IPS-18a (cell line): ENCODE data around the gene COL9A3.

Source experiments
- H3K27ac ChIP-seq: one replicate; pipeline ENCODE4 v1.5.1; 2013; ENCODE audit warnings: low read length
- H3K27me3 ChIP-seq: one replicate; pipeline ENCODE4 v1.6.1; 2013; ENCODE audit warnings: mild to moderate bottlenecking, low read length; ENCODE audit not compliant: control insufficient read depth, insufficient read depth
- H3K36me3 ChIP-seq: one replicate; pipeline ENCODE4 v1.6.1; 2013; ENCODE audit warnings: low read depth, low read length; ENCODE audit not compliant: control insufficient read depth
- H3K4me1 ChIP-seq: one replicate; pipeline ENCODE4 v1.6.1; 2013; ENCODE audit warnings: low read depth, low read length; ENCODE audit not compliant: control insufficient read depth
- H3K4me3 ChIP-seq: one replicate; pipeline ENCODE4 v1.5.1; 2013; ENCODE audit warnings: low read length
- H3K9ac ChIP-seq: one replicate; pipeline ENCODE4 v1.6.1; 2013; ENCODE audit warnings: mild to moderate bottlenecking, low read length, moderate library complexity
- H3K9me3 ChIP-seq: one replicate; pipeline ENCODE4 v1.6.1; 2013; ENCODE audit warnings: low read depth, low read length; ENCODE audit not compliant: control insufficient read depth

The COL9A3 gene

GRCh38 chr20:62824476-62825332 is 7.9 kb downstream of the COL9A3 start:
- Histone ChIP-seq H3K9ac (no peak overlapping the region), H3K9me3 (no peaks in the 10 kb centered on the region), H3K27me3 (no peaks in the 10 kb centered on the region), H3K4me3 (no peak overlapping the region), H3K36me3 (peaks cover 5% of the 10 kb centered on the region), H3K27ac (no peak overlapping the region), H3K4me1 (peaks cover 14% of the 10 kb centered on the region)

- H3K4me1 ChIP-seq = peaks cover 14% of the 10 kb centered on the region
- H3K4me3 ChIP-seq = no peak overlapping the region
- no peak overlapping the region for H3K27ac ChIP-seq
- H3K9ac ChIP-seq = no peak overlapping the region
- H3K9me3 ChIP-seq = no peaks in the 10 kb centered on the region
- no peaks in the 10 kb centered on the region for H3K27me3 ChIP-seq
- peaks cover 5% of the 10 kb centered on the region for H3K36me3 ChIP-seq
Observed at GRCh38 chr20:62825333-62825985, 8.6 kb downstream of the COL9A3 start.

GRCh38 chr20:62825986-62826645 is 9.3 kb downstream of the COL9A3 start:
- peaks cover 14% of the 10 kb centered on the region for H3K4me1 ChIP-seq
- no peak overlapping the region for H3K4me3 ChIP-seq
- no peaks in the 10 kb centered on the region for H3K27me3 ChIP-seq
- H3K9me3 ChIP-seq = no peaks in the 10 kb centered on the region
- no peak overlapping the region for H3K27ac ChIP-seq
- no peak overlapping the region for H3K9ac ChIP-seq
- peaks cover 5% of the 10 kb centered on the region for H3K36me3 ChIP-seq

DNA sequence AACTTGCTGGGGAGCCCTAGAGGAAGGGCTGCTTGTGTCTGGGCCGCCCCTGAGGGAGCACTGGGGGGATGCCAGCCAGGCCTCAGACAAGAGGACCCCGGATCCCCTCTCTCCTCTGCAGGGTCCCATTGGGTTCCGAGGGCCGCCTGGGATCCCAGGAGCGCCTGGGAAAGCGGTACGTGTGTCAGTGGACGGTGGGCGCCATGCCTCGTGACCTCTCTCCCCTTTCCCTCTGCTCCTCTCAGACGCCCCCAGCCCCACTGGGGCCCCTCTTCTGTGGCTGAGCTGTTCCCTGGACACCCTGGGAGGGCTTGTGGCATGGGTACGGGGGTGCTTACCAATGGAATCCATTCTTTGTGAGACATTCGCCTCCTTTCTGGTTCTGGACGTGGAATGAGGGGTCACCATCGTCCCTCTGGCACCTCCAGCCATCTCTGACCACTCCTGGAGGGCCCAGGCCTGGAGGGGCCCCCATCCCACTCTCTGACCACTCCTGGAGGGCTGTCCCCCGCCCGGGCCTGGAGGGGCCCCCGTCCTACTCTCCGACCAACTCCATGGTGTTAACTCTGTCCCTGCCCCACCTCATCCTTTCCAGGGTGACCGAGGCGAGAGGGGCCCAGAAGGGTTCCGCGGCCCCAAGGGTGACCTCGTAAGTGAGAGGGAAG is 9.9 kb downstream of the COL9A3 start:
- Histone ChIP-seq H3K27ac (no peak overlapping the region), H3K4me1 (peaks cover 18% of the 10 kb centered on the region), H3K27me3 (no peaks in the 10 kb centered on the region), H3K36me3 (peaks cover 5% of the 10 kb centered on the region), H3K9me3 (no peaks in the 10 kb centered on the region), H3K9ac (no peak overlapping the region), H3K4me3 (no peak overlapping the region)

DNA sequence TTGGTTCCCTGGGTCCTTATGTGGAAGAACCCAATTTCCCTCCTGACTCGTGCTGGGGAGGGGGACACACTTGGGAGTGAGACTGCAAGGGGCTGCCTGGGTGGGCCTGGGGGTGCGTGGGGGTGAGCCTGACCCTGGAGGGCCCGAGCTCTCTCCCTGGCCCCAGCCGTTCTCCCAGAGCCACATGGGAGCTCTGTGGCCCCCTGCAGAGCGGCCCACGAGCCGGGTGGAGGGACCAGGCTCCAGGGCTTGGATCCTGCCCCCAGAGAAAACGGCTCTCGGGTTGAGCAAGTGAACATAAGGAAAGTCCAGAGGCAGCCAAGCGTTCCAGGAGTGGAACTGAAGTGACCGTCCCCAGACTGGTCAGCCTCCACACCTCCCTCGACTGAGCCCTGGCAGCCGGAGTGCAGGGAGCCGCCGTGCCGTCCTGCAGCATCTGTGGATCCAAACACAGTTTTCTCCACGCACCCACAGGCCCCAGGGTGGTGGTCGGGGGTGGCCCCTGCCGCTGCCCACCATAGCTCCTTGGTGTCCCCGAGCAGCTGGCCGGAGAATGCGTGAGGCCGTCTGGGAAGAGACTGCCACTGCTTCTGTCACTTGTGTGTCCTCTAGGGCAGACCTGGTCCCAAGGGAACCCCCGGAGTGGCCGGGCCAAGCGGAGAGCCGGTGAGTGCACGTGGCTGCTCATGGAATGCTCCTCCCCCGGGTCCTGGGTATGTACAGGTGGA is 10.6 kb downstream of the COL9A3 start:
- Histone ChIP-seq H3K9me3 (no peaks in the 10 kb centered on the region), H3K9ac (no peak overlapping the region), H3K4me1 (peaks cover 23% of the 10 kb centered on the region), H3K36me3 (peaks cover 5% of the 10 kb centered on the region), H3K4me3 (no peak overlapping the region), H3K27ac (no peak overlapping the region), H3K27me3 (no peaks in the 10 kb centered on the region)

- Histone ChIP-seq H3K27me3 (no peaks in the 10 kb centered on the region), H3K36me3 (peaks cover 5% of the 10 kb centered on the region), H3K4me3 (no peak overlapping the region), H3K27ac (no peak overlapping the region), H3K9ac (no peak overlapping the region), H3K4me1 (peaks cover 21% of the 10 kb centered on the region), H3K9me3 (no peaks in the 10 kb centered on the region)
Observed at GRCh38 chr20:62828051-62828450, 11.2 kb downstream of the COL9A3 start.

DNA sequence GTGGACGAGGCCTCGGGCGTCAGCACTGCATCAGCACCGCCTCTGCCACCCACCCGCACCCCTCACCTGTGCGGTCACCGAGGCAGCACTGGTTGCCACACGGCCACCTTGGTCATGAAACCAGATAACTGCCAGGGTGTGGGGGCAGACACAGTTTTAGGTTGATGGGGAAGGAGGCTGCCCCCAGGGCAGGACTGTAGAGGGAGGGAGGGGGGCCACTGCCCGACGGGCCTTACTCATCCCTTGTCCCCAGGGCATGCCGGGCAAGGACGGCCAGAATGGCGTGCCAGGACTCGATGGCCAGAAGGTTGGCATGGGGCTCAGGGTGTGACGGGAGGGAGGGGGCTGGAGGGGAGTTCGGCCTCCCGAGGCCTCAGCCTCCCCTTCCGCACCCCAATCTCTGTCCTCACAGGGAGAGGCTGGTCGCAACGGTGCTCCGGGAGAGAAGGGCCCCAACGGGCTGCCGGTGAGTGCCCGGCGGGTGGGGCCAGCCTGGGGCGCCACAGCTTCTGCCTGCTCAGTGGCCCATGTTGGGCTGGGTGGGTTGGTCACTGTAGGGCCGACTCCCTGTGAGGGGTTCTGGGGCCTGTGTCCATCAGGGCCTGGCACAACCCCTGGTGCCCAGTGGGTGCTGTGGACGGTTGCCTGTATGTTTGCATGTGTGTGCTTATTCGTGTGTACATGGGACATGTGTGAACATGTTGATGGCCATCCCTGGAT is 11.8 kb downstream of the COL9A3 start:
- H3K27ac ChIP-seq = no peak overlapping the region
- H3K36me3 ChIP-seq = peaks cover 5% of the 10 kb centered on the region
- H3K9me3 ChIP-seq = no peaks in the 10 kb centered on the region
- H3K4me1 ChIP-seq = peaks cover 17% of the 10 kb centered on the region
- H3K27me3 ChIP-seq = no peaks in the 10 kb centered on the region
- no peak overlapping the region for H3K9ac ChIP-seq
- H3K4me3 ChIP-seq = no peak overlapping the region

DNA sequence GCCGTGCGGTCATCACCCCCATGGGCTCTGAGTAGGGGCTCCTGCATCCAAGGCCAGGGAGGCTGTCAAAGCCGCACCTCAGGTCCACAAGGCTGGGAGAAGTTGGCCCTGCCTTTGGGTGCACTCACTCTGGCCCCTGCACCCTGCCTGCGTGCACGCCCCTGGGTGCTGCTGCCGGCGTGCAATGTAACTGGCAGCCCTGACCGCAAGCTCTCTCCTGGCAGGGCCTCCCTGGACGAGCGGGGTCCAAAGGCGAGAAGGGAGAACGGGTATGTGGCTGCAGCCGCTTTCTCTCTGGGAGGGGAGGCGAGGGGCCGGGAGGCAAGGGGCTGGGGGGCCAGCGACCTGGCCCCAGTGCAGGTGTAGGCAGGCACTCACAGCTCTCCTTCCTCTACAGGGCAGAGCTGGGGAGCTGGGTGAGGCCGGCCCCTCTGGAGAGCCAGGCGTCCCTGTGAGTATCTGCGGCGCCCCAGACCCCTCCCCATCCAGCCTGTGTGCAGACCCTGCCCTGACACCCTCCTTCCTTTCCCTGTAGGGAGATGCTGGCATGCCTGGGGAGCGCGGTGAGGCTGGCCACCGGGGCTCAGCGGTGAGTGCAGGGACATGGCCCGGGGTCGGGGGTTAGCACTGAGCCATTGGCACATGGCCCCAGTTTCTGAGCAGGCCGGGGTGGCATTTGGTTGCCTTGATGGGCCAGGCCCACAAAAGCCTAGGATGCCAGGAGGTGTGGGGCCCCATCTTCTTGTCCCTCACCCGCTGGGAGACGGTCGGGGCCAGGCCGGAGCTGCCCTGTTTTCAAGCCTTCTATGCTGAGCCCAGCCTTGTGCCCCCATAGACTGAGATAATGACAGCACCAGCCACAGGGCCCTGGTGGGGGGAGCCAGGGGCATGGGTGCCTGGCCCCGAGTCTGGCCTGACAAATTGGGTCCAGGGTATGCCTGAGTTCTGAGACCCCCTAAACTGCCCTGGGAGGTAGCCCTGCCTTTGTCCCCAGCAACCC is 12.7 kb downstream of the COL9A3 start:
- peaks cover 5% of the 10 kb centered on the region for H3K36me3 ChIP-seq
- no peak overlapping the region for H3K9ac ChIP-seq
- no peaks in the 10 kb centered on the region for H3K9me3 ChIP-seq
- H3K4me3 ChIP-seq = no peak overlapping the region
- H3K27me3 ChIP-seq = no peaks in the 10 kb centered on the region
- H3K4me1 ChIP-seq = peaks cover 12% of the 10 kb centered on the region
- H3K27ac ChIP-seq = no peak overlapping the region

- peaks cover 5% of the 10 kb centered on the region for H3K36me3 ChIP-seq
- H3K27me3 ChIP-seq = no peaks in the 10 kb centered on the region
- H3K4me3 ChIP-seq = no peak overlapping the region
- H3K4me1 ChIP-seq = peaks cover 10% of the 10 kb centered on the region
- H3K9ac ChIP-seq = no peak overlapping the region
- H3K27ac ChIP-seq = no peak overlapping the region
- no peaks in the 10 kb centered on the region for H3K9me3 ChIP-seq
Observed at GRCh38 chr20:62830251-62830650, 13.4 kb downstream of the COL9A3 start.

DNA sequence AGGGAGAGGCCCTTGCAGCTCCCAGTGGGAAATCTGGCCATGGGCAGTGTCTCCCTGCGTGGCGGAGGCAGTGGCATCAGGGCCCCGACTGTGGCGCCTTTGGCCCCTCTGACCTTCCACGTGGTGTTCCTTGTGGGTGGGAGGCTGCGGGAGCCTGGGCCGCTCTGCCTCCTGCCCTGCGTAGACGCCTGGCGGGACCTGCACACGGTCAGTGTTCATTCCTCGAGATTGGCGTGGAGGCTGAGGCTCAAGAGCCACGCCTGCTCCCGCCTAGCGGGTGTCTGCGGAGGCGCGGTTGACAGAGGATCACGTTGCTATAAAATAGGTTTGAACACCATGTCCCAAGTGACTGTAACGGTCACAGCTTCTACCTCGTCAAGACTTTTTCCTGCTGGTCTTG is 14.0 kb downstream of the COL9A3 start:
- H3K27ac ChIP-seq = no peak overlapping the region
- H3K4me1 ChIP-seq = peaks cover 10% of the 10 kb centered on the region
- H3K9me3 ChIP-seq = no peaks in the 10 kb centered on the region
- H3K4me3 ChIP-seq = no peak overlapping the region
- no peaks in the 10 kb centered on the region for H3K27me3 ChIP-seq
- H3K36me3 ChIP-seq = peaks cover 5% of the 10 kb centered on the region
- no peak overlapping the region for H3K9ac ChIP-seq
